ENCODE results near the gene MARK4. TPM values are rescaled to one million over a fixed set of nuclear protein-coding genes. Genes with fewer than 3 reads are reported as not detected.

The MARK4 gene
- total RNA-seq, 5 donors from 2014 or later (not counting 1 experiment from before 2014, with no cell fraction given), result 28.0 to 34.8 (median 29.9) TPM

DNA sequence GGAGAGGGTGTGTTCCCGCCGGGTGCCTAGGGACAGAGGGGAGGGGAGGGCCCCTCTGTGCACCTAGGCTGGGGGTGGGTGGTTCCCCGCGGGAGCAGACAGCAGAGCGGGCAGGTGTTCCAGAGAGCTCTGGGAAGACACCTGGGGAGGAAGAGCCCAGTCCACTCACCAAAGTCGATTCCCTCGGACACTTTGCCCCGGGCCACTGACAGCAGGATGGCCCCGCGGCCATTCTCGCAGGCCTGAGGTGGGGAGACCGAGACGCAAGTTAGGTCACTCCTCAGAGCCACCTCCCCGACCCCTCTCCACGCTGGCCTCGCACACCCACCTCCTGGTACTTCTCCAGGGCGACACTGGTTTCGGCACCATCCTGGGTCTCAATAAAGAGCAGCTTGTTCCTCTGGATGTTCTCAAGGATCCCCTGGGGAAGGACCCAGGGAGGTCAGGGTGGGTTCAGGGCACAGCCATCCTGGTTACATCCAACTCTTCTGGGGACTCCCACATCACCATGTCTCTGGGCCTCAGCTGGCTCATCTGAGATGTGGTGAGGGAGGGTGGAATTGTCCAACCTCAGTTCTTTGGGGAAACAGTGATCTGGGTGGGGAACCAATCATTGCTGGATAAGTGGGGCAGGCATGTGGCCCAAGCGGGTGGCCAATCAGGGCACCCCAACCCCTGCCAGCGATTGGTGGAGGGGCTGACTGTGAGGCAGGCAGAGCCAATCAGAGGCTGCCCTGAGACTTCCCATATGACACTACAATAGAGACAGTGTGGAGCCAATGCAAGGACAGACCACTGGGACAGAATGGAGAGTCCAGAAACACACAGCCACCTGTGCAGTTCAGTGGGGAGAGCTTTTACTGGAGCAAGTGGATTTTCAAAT lies 102.1 kb downstream of the MARK4 start:
- WGBS (ENCODE audit: insufficient coverage), result 100% methylated on average over 15 of the region's 20 CpGs
- H3K27me3 ChIP-seq (replicated peaks in 1 of 2; ENCODE audit: control insufficient read depth in 2 of 2, extremely low read depth in 1 of 2, insufficient read depth in 2 of 2, low read length in 1 of 2), result no peaks in the 10 kb centered on the region
- Mint-ChIP-seq H3K27ac (no peak overlapping the region), H3K9me3 (no peaks in the 10 kb centered on the region), H3K4me3 (no peak overlapping the region), H3K36me3 (peaks cover 28% of the 10 kb centered on the region), H3K27me3 (no peaks in the 10 kb centered on the region), H3K4me1 (no peaks in the 10 kb centered on the region)
- H3K9me3 ChIP-seq, result no peaks in the 10 kb centered on the region
- peaks cover 0 to 4% of the 10 kb centered on the region in 2 experiments for H3K4me1 ChIP-seq (ENCODE audit: control insufficient read depth in 1 of 2, extremely low read depth in 1 of 2, insufficient read depth in 2 of 2, low read length in 2 of 2)
- CTCF ChIA-PET, result no interaction called here
- peaks cover 9 to 19% of the 10 kb centered on the region in 2 donors for H3K36me3 ChIP-seq (ENCODE audit: control insufficient read depth in 2 of 2, extremely low read depth in 1 of 2, insufficient read depth in 1 of 2, low read length in 1 of 2)
- ATAC-seq (replicated peaks in 1 of 4), result no peak
- no peak overlapping the region for H3K27ac ChIP-seq (ENCODE audit: low read length)
- H3K4me3 ChIP-seq (ENCODE audit: control insufficient read depth in 1 of 2, extremely low read depth in 1 of 2, low read length in 1 of 2), result no peak overlapping the region
- POLR2A ChIA-PET, result no interaction called here
- no peak for DNase-seq

DNA sequence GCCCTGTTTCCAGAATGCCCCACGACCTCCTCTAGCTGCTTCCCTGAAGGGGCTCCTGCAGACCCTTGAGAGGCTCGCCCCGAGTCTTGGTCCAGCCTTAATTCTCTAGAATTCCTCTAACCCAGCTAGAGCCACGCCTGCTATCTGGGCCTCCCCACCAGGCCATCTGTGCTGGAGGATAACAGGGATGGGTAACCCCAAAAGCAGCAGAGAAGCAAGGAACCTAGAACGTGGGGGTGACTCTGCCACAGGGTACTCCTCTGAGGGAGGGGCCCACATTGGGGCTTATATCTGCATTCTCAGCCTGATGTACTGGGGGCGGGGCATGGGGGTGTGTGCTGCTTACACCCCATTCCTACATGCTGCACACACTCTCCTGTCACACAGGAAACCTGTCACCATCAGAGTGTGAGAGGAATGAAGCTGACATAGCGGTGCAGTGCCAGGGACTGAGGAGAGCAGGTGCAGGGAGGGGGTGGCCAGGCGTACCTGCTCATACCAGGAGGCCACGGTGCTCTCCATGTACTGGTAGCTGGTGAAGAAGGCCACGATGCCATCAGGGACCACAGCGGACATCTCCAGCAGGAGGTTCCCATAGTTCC lies 103.3 kb downstream of the MARK4 start:
- POLR2A ChIA-PET, result no interaction called here
- CTCF ChIA-PET, result no interaction called here
- H3K27me3 ChIP-seq (replicated peaks in 1 of 2; ENCODE audit: control insufficient read depth in 2 of 2, extremely low read depth in 1 of 2, insufficient read depth in 2 of 2, low read length in 1 of 2), result no peaks in the 10 kb centered on the region
- Mint-ChIP-seq H3K4me1 (no peaks in the 10 kb centered on the region), H3K36me3 (peaks cover 34% of the 10 kb centered on the region), H3K9me3 (no peaks in the 10 kb centered on the region), H3K27ac (no peak overlapping the region), H3K4me3 (no peak overlapping the region), H3K27me3 (no peaks in the 10 kb centered on the region)
- peaks cover 11 to 22% of the 10 kb centered on the region in 2 donors for H3K36me3 ChIP-seq (ENCODE audit: control insufficient read depth in 2 of 2, extremely low read depth in 1 of 2, insufficient read depth in 1 of 2, low read length in 1 of 2)
- WGBS (ENCODE audit: insufficient coverage), result 86% methylated on average over 7 of the region's 11 CpGs
- no peak overlapping the region for H3K27ac ChIP-seq (ENCODE audit: low read length)
- no peak overlapping the region for H3K4me3 ChIP-seq (ENCODE audit: control insufficient read depth in 1 of 2, extremely low read depth in 1 of 2, low read length in 1 of 2)
- DNase-seq (no peak), ATAC-seq (replicated peaks in 1 of 4) (no peak)
- peaks cover 0 to 4% of the 10 kb centered on the region in 2 experiments for H3K4me1 ChIP-seq (ENCODE audit: control insufficient read depth in 1 of 2, extremely low read depth in 1 of 2, insufficient read depth in 2 of 2, low read length in 2 of 2)
- no peaks in the 10 kb centered on the region for H3K9me3 ChIP-seq

Other genes with a start within 250 kb of the MARK4 start
- gene RELB, start 249.8 kb upstream of the MARK4 start, total RNA-seq, result 10 to 100 TPM; 29.4 to 65.5 (median 40.4) TPM
- 100 to 1,000 TPM; 141 to 153 (median 149) TPM for gene CLASRP, start 212.2 kb upstream of the MARK4 start, total RNA-seq
- gene ZNF296, start 174.8 kb upstream of the MARK4 start, total RNA-seq, result 1 to 10 TPM; 1.4 to 4.3 (median 3.5) TPM
- 10 to 100 TPM in 4 of 5 donors, 1 to 10 TPM in 1; 4.0 to 23.1 (median 22.7) TPM for gene GEMIN7, start 172.0 kb upstream of the MARK4 start, total RNA-seq
- gene PPP1R37, start 158.1 kb upstream of the MARK4 start, total RNA-seq, result 10 to 100 TPM; 17.2 to 35.2 (median 30.4) TPM
- 1 to 10 TPM in 4 of 5 donors, under 1 TPM in 1; 0.95 to 1.3 (median 1.2) TPM for gene NKPD1, start 90.3 kb upstream of the MARK4 start, total RNA-seq
- gene TRAPPC6A, start 73.0 kb upstream of the MARK4 start, total RNA-seq, result 10 to 100 TPM; 53.9 to 92.4 (median 73.7) TPM
- gene BLOC1S3, start 72.5 kb upstream of the MARK4 start, total RNA-seq, result 10 to 100 TPM; 14.9 to 36.2 (median 32.8) TPM
- not detected for gene EXOC3L2, start 5.9 kb upstream of the MARK4 start, total RNA-seq
- not detected for gene CKM, start 71.6 kb downstream of the MARK4 start, total RNA-seq
- gene KLC3, start 89.5 kb downstream of the MARK4 start, total RNA-seq, result under 1 TPM in 1 of 5 donors, not detected in 4; 0.35 TPM
- 10 to 100 TPM; 14.5 to 23.2 (median 21.3) TPM for gene ERCC2, start 119.3 kb downstream of the MARK4 start, total RNA-seq
- 10 to 100 TPM in 4 of 5 donors, 1 to 10 TPM in 1; 7.9 to 15.7 (median 12.5) TPM for gene PPP1R13L, start 153.8 kb downstream of the MARK4 start, total RNA-seq
- gene POLR1G, start 155.4 kb downstream of the MARK4 start, total RNA-seq, result 1 to 10 TPM in 3 of 5 donors, under 1 TPM in 2; 0.82 to 6.2 (median 5.0) TPM
- gene ERCC1, start 172.6 kb downstream of the MARK4 start, total RNA-seq, result 10 to 100 TPM; 41.7 to 55.4 (median 51.6) TPM
- 1,000 to 10,000 TPM in 1 of 5 donors, 100 to 1,000 TPM in 1, 10 to 100 TPM in 1, 1 to 10 TPM in 2; 6.7 to 1,173 (median 10.4) TPM for gene FOSB, start 216.7 kb downstream of the MARK4 start, total RNA-seq
- gene RTN2, start 245.8 kb downstream of the MARK4 start, total RNA-seq, result 1 to 10 TPM; 1.7 to 2.5 (median 2.2) TPM
- 10 to 100 TPM in 2 of 5 donors, 1 to 10 TPM in 3; 5.6 to 14.6 (median 10.0) TPM for gene PPM1N, start 247.2 kb downstream of the MARK4 start, total RNA-seq